ENCODE measurements around the gene BDKRB1. TPM values are rescaled to one million over a fixed set of nuclear protein-coding genes. Genes with fewer than 3 reads are reported as not detected.

Gene BDKRB1
- total RNA-seq, 6 experiments from 2014 or later, result 0.31 TPM; not detected in 5

DNA sequence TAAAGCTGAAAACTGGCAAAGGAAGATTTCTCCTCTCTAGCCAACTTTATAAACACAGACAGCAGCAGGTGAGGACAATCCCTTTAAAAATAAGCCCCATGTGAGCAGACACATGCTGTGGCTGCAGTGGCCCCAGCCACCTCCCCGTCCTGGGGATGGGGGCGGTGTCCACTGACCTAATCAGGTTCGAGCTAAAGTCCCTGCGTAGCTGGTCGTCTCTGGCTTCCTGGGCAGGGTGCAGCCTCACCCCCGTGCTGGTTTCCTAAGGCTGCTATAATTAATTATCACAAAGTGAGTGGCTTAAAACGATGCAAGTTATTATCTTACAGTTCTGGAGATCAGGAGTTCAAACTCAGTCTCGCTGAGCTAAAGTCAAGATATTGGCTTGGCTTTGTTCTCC, 1.0 kb downstream of the BDKRB1 start:
- Histone ChIP-seq H3K4me3 (no peak overlapping the region), H3K9me3 (no peaks in the 10 kb centered on the region), H3K27me3 (no peaks in the 10 kb centered on the region), H3K4me1 (no peaks in the 10 kb centered on the region), H3K36me3 (no peaks in the 10 kb centered on the region), H3K27ac (no peak overlapping the region)
- DNase-seq (no peak), ATAC-seq (no peak)
- TF ChIP-seq, protein P1, sequence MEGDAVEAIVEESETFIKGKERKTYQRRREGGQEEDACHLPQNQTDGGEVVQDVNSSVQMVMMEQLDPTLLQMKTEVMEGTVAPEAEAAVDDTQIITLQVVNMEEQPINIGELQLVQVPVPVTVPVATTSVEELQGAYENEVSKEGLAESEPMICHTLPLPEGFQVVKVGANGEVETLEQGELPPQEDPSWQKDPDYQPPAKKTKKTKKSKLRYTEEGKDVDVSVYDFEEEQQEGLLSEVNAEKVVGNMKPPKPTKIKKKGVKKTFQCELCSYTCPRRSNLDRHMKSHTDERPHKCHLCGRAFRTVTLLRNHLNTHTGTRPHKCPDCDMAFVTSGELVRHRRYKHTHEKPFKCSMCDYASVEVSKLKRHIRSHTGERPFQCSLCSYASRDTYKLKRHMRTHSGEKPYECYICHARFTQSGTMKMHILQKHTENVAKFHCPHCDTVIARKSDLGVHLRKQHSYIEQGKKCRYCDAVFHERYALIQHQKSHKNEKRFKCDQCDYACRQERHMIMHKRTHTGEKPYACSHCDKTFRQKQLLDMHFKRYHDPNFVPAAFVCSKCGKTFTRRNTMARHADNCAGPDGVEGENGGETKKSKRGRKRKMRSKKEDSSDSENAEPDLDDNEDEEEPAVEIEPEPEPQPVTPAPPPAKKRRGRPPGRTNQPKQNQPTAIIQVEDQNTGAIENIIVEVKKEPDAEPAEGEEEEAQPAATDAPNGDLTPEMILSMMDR (IDR thresholded peaks at IDR 0.05), result no peak
- TF ChIP-seq POLR2A (IDR thresholded peaks at IDR 0.05), result no peak
- intact Hi-C loops (cut with DNase I), result no loop called here
- 51% methylated on average over 7 of the region's 8 CpGs for WGBS (ENCODE audit: insufficient coverage, low coverage, low lambda C conversion rate, missing lambda C conversion rate)

DNA sequence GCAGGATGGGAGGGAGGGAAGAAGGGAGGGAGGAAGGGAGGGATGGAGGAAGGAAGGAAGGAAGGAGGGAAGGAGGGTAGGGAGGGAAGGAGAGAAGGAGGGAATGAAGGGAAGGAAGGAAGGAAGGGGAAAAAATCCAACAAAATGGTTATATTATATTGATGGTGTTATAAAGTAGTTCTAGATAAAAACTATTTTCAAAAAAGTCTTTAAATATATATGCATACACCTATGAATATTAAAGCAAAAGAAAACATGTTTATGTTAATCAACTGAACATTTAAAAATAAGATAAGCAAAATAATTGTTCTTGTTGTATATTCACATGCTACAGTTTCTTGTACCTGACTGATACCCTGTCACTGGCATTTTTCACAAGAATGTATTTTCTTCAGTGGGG, 1.9 kb downstream of the BDKRB1 start:
- ATAC-seq, result no peak
- no peak for TF ChIP-seq POLR2A (IDR thresholded peaks at IDR 0.05)
- Histone ChIP-seq H3K27ac (no peak overlapping the region), H3K36me3 (no peaks in the 10 kb centered on the region), H3K9me3 (no peaks in the 10 kb centered on the region), H3K4me3 (no peak overlapping the region), H3K4me1 (no peaks in the 10 kb centered on the region), H3K27me3 (no peaks in the 10 kb centered on the region)
- intact Hi-C loops (cut with DNase I), result no loop called here
- DNase-seq, result no peak

DNA sequence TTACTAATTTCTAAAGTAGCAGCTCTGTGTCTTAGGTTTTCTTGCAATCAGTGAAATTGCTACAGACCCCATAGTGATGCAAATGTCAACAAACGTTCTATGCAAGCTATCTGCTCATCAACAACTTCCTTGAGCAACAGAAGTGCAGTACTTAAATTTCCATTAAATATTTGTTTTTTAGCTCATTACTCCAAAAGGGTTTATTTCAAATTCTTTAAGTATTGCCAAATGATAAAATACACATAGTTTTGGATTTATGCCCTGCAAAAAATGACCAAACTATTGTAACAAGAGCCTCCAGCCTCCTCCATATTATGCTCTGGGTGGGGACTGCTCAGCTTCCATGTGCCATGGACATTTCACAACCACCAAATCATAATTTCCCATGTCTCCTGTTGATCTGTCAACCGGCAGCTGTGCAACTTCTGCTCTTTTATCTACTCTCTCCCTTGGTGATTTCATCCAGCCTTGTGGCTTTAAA, 4.4 kb downstream of the BDKRB1 start:
- H3K9me3 ChIP-seq, result no peaks in the 10 kb centered on the region
- H3K4me1 ChIP-seq, result no peaks in the 10 kb centered on the region
- H3K36me3 ChIP-seq, result no peaks in the 10 kb centered on the region
- TF ChIP-seq, protein P1 (IDR thresholded peaks at IDR 0.05), result no peak
- no peak for TF ChIP-seq POLR2A (IDR thresholded peaks at IDR 0.05)
- intact Hi-C loops (cut with DNase I), result no loop called here
- H3K27ac ChIP-seq, result no peak overlapping the region
- H3K4me3 ChIP-seq, result no peak overlapping the region
- DNase-seq (no peak), ATAC-seq (no peak)
- WGBS (ENCODE audit: insufficient coverage, low coverage, low lambda C conversion rate, missing lambda C conversion rate), result 28% methylated on average over 2 of the region's 2 CpGs
- H3K27me3 ChIP-seq, result no peaks in the 10 kb centered on the region

DNA sequence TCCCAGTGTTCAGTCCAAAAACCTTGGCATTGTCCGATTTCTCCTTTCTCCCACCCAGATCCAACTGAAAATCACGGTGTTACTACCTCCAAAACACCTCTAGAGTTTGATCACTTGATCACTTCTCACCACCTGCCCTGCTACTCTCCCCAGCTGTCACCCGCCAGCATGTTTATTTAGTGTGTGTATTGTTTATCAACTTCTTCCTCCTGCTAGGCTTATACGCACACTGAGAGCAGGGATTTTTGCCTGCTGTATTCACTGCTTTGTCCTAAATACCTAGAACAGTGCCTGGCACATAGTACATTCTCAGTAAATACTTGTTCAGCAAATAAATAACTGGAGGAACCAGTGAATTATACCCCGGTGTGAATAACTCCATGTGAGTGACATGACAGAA, 5.0 kb downstream of the BDKRB1 start:
- ATAC-seq (peak in 1 of 4 donors; percentile 52), DNase-seq (no peak)
- Histone ChIP-seq H3K27ac (no peak overlapping the region), H3K36me3 (no peaks in the 10 kb centered on the region), H3K4me3 (no peak overlapping the region), H3K9me3 (no peaks in the 10 kb centered on the region), H3K27me3 (no peaks in the 10 kb centered on the region), H3K4me1 (no peaks in the 10 kb centered on the region)
- 30% methylated on average over 5 of the region's 5 CpGs for WGBS (ENCODE audit: insufficient coverage, low coverage, low lambda C conversion rate, missing lambda C conversion rate)
- intact Hi-C loops (cut with DNase I), result no loop called here
- TF ChIP-seq, protein P1 (IDR thresholded peaks at IDR 0.05), result no peak
- TF ChIP-seq POLR2A (IDR thresholded peaks at IDR 0.05), result no peak

DNA sequence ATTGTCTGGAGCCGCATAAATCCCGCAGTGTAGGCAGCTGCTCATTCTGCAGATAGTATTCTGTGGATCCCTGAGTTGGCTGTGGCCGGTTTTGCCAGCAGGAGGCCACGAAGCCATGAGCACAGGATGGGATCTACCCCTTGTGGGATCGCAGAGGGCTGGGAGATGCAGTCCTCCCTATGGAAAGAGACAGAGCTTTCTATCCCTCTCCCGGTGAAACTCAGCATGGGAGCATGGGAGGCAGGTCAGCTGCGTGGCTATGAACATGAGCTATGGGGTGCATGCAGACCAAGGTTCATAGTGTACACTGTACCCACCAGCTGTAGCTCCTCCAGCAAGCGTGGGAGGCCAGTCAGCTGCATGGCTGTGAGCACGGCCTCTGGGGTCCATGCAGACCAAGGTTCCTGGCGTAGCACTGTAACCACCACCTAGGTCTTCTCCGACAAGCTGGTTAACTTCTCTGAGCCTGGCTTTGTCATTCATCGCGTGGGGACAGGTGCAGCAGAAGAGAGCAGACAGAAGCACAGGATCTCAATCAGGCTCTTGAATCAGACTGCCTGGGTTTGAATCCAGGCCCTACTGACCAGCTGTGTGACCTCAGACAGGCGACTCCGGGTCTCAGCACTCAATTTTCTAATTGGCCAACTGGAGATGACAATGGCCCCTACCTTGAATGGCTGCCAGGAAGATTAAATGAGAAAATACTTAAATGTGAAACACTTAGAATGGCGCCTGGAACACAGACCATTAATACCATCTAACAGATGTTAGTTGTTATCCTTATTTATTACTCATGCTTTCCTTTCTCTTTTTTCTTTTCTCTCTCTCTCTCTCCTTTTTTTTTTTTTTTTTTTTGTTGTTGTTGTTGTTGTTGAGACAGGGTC, 6.0 kb downstream of the BDKRB1 start:
- WGBS (ENCODE audit: insufficient coverage, low coverage, low lambda C conversion rate, missing lambda C conversion rate), result 86% methylated on average over 3 of the region's 16 CpGs

More for the DNA sequence above, 6.0 kb downstream of the BDKRB1 start:
- Histone ChIP-seq H3K27ac (no peak overlapping the region), H3K4me3 (no peak overlapping the region), H3K36me3 (no peaks in the 10 kb centered on the region), H3K27me3 (no peaks in the 10 kb centered on the region), H3K9me3 (no peaks in the 10 kb centered on the region), H3K4me1 (no peaks in the 10 kb centered on the region)
- TF ChIP-seq POLR2A (IDR thresholded peaks at IDR 0.05), result no peak
- TF ChIP-seq, protein P1 (IDR thresholded peaks at IDR 0.05), result no peak
- intact Hi-C loops (cut with DNase I), result no loop called here
- DNase-seq (no peak), ATAC-seq (peak in 1 of 4 donors; percentile 28)
